DMS153 treated with DMSO at 0.1 percent for 48 hours (cell line): ENCODE measurements around the gene PPIP5K2.
"Not testable (repeated sequence)": the region's sequence is repeated elsewhere in the genome, so short reads cannot be mapped to it uniquely, and the experiment has no call there.

Experiments
- DNase-seq: peaks from one replicate; lab custom pipeline; 2025; ENCODE audit not compliant: unreplicated experiment; lab: John Stamatoyannopoulos, UW

The PPIP5K2 gene

GRCh38 chr5:103205991-103206700, 86.0 kb downstream of the PPIP5K2 start:
- no peak for DNase-seq

- no peak for DNase-seq
Observed at GRCh38 chr5:103207011-103207410, 86.9 kb downstream of the PPIP5K2 start.

DNA sequence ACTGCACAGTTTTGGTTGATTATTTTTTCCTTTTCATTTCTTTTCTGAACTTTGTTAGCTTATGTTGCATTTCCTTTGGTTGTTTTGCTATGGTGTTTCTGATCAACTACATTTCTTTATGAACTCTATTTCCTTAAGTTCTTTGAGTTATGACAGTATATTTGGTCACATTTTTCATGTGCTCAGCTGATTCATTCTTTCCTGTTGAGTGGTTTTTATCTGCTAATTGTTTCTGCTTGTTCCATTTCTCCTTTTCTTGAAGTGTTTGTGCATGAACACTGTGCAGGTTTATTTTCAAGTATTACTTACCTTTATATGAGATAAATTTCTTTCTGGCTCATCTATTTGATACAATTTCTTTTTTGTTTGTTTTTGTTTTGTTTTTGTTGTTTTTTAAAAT, 87.6 kb downstream of the PPIP5K2 start:
- DNase-seq: no peak

- no peak for DNase-seq
Observed at GRCh38 chr5:103208460-103208859, 88.4 kb downstream of the PPIP5K2 start.

DNA sequence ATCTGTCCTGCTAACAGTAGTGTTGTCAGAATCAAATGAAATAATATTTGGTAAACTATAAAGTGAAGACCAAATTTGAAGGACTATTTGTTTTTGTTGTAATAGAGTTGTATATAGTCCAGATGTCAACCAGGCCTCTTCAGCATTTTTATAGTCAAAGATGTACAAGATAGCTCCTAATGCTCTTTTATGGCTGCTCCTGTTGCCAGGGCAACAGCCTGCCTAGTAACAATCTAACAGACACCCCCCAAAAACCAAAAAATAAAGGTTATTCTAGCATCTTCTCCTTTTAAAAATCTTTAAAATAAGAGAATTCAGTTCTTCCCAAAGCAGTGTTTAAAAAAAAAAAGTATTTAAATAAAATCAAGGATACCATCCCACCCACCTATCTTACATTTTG, 89.0 kb downstream of the PPIP5K2 start:
- no peak for DNase-seq

GRCh38 chr5:103210952-103211351, 90.9 kb downstream of the PPIP5K2 start:
- DNase-seq: no peak

DNA sequence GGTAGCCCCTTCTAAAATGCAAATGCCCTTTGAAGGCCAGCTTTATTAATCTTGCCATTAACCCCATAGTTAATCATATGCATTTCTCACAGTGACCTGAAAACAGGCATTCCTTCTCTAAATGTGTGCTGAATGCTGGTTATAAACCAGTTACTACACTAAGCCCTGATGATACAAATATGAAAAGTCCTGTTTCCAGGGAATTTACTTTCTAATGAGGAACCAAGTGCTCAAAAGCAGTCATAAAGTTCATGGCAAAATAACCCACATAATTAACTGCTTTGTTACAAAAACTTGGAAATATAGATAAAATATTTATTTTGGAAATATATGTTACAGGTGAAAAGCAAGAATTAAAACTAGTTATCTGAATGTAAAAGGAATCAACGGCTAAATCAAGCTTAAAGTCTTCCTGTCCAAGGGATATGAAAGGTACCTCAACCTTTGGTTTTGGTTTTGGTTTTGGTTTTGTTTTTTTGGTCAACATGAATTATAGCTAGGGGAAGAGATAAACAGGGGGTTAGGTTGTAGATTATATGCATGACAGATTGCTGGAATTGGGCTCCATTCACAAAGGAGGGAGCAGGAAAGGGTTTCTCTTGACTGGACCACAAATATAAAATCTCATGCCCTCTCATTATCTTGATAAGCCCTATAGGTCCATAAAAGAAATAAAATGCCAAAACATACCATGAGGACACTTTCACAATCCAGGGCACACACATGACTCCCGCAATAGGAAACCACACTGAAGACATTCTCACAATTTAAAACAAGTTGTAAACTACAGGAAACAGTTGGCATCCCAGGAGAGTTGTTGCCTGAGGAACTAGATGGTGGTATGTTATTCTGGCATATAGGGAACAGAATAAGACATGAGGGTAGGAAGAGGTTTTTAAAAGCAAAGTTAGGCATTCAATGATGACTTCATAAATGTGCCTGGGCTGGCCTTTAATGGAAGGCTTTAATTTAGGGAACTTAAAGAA, 91.8 kb downstream of the PPIP5K2 start:
- DNase-seq: no peak

DNA sequence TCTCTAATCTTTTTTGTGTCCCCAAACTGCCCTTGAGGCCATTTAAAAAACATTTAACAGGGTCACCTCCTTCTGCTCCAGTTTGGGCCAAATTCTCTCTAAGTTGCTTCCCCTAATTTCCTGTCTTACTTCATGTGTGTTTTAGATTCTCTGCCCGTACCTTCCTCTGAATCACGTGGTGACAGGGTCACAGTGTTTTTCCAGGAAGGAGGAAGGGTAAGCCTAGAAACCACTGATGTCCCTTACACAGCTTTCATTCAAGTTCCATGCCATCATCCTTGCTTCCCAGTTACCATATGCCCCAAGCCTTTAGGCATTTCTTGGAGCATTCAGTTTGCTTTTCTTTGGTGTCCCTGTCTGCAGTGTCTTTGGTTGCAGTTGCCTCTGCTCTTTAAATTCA, 96.0 kb downstream of the PPIP5K2 start:
- DNase-seq: no peak

DNA sequence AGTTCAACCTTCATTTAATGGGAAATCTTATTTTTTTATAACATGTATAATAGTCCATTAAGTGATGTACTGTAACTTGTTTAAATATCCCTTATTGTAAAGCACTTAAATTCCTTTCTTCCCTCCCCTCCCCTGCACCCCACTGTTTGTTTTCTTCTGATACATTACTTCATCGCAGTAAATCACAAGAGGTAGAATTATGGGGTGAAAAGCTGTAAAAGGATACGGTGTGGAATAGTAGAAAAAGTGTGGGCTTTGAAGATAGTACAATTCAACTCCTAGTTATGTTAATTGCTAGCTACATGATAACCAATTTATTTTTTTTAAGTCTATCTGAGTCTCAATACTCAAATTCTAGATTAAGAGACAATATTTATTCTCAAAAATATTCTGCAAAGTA, 96.6 kb downstream of the PPIP5K2 start:
- DNase-seq: no peak

- DNase-seq: no peak
Observed at GRCh38 chr5:103217101-103217500, 97.0 kb downstream of the PPIP5K2 start.

- no peak for DNase-seq
Observed at GRCh38 chr5:103218164-103218563, 98.1 kb downstream of the PPIP5K2 start.

GRCh38 chr5:103219074-103219473, 99.0 kb downstream of the PPIP5K2 start:
- DNase-seq: not testable (repeated sequence)

DNA sequence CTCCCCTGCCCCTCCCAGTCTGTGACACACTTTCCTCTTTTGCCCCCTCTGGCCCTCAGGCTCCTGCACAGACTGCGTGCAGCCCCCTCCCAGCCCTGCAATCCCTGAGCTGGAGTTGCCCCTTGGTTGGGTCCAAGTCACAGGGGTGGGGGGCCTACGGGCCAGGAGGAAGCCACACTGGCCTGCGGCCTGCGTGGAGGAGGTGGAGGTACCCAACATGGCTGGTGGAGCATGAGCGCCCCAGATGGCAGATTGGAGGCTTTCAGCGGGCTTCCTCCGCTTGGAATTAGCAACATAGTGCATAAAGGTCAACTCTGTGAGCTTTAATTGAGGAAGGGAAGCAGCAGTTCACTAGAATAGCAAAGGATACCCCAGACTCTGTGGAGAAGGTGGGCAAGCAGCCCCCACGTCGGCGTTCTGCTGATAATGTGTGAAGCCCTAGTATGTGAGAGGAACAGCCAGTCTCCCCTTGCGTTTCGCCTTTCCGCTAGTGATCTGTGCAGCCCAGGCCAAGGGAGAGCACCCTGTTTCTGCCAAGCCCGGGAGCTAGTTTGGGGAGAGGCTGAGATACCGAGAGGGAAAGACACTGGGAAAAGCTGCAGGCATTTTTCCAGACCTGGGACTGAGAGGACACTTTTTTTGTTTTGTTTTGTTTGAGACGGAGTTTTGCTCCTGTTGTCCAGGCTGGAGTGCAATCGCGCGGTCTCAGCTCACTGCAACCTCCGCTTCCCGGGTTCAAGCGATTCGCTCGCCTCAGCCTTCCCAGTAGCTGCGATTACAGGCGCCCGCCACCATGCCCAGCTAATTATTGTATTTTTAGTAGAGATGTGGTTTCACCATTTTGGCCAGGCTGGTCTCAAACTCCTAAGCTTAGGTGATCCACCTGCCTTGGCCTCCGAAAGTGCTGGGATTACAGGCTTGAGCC, 103.2 kb downstream of the PPIP5K2 start:
- DNase-seq: no peak

DNA sequence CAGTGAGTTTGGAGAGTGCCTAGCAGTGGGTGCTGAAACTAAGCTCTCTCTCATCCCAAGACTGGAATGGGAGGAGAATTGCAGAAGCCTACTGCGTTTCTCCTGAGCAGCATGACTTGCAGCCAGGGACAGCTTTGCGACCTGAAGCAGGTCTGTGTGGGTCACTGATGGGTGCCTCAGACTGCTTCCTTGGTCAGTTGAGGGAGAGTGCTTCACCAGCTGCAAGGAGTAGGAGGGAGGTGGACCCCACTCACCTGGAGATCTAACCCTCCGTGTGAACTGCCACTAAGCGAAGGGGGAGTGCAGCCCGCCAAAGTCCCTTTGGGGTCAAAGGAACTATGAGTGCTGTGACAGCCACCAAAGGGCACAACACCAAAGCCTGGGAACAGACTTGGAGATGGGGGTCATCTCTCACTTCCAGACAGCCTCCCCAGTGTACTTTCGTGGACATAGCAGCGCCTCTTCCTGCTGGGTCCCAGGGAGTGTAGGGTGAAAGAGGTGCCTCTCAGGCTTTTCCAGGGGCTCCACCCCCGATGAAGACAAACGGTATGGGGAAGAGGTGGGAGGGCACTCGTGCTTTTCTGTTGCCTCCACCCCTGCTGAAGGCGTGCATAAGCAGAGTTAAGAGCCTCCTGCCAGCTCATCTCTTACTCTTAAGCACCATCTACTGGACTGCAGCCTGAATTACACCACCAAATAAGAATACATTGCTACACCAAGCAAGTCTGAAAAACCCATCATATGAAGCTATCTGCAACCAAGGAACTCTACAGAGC, 104.2 kb downstream of the PPIP5K2 start:
- no peak for DNase-seq

DNA sequence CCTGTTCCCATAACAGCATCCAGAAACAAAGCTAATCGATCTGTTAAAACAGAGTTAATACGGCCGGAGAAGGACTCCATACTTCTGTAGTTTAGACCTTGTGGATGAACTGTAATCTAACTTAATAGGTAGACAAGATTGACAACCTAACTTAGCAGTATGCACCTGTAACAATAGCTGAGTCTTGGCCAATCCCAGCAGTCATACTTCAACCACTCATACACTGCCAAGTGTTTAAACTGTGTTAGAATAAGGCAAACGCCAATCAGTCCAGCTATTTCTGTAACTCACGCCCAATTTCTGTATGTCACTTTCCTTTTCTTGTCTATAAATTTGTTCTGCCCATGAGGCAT, 104.8 kb downstream of the PPIP5K2 start:
- no peak for DNase-seq

GRCh38 chr5:103228061-103228460, 108.0 kb downstream of the PPIP5K2 start:
- no peak for DNase-seq

DNA sequence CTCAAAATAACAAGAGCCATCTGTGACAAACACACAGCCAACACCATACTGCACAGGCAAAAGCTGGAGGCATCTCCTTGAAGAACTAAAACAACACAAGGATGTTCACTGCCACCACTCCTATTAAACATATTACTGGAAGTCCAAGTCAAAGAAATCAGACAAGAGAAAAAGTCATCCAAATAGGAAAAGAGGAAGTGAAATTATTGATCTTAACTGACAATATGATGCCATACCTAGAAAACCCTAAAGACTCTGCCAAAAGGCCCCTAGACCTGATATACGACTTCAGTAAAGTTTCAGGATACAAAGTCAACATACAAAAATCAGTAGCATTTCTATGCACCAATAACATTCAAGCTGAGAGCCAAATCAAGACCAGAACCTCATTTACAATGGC, 108.5 kb downstream of the PPIP5K2 start:
- no peak for DNase-seq

- DNase-seq: no peak
Observed at GRCh38 chr5:103232393-103232999, 112.4 kb downstream of the PPIP5K2 start.

DNA sequence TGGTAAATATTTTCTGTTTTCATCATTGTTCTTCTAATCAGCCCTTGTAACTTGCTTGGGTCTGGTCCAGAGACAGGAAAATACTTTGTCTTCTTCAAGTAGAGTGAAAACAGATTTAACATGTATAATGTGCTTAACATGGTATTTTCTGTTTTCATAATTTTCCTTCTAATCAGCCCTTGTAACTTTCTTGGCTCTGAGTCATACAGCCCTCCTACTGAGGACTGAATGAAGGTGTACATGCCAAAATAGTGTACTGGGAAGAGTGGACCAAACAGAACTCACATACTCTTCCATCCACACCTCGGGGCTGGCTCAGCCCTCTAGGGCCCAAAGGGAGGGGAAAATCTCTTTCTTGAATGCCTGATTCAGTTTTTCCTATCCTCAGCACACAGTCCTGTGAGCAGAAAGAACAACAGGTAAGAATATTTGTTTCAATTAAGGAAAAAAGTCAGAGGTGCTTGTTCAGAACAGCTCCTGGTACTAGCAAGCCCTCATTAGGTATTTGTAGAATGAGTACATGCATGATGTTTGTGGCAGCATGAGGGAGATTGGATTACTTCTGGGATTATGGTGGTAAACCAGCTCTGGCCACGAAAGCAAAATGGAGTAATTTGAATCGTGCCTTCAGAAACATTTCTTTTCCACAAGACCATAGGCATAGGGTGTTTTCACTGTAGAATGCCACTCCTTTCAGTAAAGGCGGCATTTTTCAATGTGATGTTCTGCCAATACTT, 114.3 kb downstream of the PPIP5K2 start:
- no peak for DNase-seq
